Ishikawa (cell line): ENCODE data around the gene PRR23B.

Experiments
- CEBPB ChIP-seq: IDR thresholded peaks from 2 replicates; pipeline ENCODE4 v1.6.1; 2012
- CREB1 ChIP-seq: IDR thresholded peaks from 2 replicates; pipeline ENCODE4 v1.6.1; 2012; ENCODE audit warnings: low read depth
- EGR1 ChIP-seq: IDR thresholded peaks from 2 replicates; pipeline ENCODE4 v1.6.1; 2012
- EP300 ChIP-seq: IDR thresholded peaks from 2 replicates; pipeline ENCODE4 v1.6.1; 2012; ENCODE audit warnings: borderline replicate concordance
- FOXM1 ChIP-seq: IDR thresholded peaks from 2 replicates; pipeline ENCODE4 v1.6.1; 2012; ENCODE audit warnings: low read depth, borderline replicate concordance
- MAX ChIP-seq: IDR thresholded peaks from 2 replicates; pipeline ENCODE4 v1.6.1; 2012
- NFIC ChIP-seq: IDR thresholded peaks from 2 replicates; pipeline ENCODE4 v1.6.1; 2012
- RAD21 ChIP-seq: IDR thresholded peaks from 2 replicates; pipeline ENCODE4 v1.6.1; 2012; ENCODE audit warnings: low read depth
- REST ChIP-seq: IDR thresholded peaks from 2 replicates; pipeline ENCODE4 v1.6.1; 2012; ENCODE audit warnings: low read depth, mild to moderate bottlenecking
- TAF1 ChIP-seq: IDR thresholded peaks from 2 replicates; pipeline ENCODE4 v1.6.1; 2012; ENCODE audit warnings: low read depth, mild to moderate bottlenecking
- TCF12 ChIP-seq: IDR thresholded peaks from 2 replicates; pipeline ENCODE4 v1.6.1; 2012; ENCODE audit warnings: low read depth
- TEAD4 ChIP-seq: IDR thresholded peaks from 2 replicates; pipeline ENCODE4 v1.6.1; 2012
- USF1 ChIP-seq: IDR thresholded peaks from 2 replicates; pipeline ENCODE4 v1.6.1; 2012
- YY1 ChIP-seq: IDR thresholded peaks from 2 replicates; pipeline ENCODE4 v1.6.1; 2012; ENCODE audit warnings: low read depth
- ZBTB7A ChIP-seq: IDR thresholded peaks from 2 replicates; pipeline ENCODE4 v1.6.1; 2012; ENCODE audit warnings: low read depth

The PRR23B gene

GRCh38 chr3:138985932-138986331, 34.8 kb downstream of the PRR23B start:
- TF ChIP-seq EP300 (no peak), ZBTB7A (no peak), TEAD4 (no peak), TAF1 (no peak), CREB1 (no peak), RAD21 (no peak), MAX (no peak), YY1 (no peak), TCF12 (no peak), FOXM1 (no peak)

- TF ChIP-seq CREB1, result no peak
- TF ChIP-seq EGR1, result no peak
- no peak for TF ChIP-seq MAX
- TF ChIP-seq TAF1, result no peak
Measured at GRCh38 chr3:138984816-138985215, 35.9 kb downstream of the PRR23B start.

- TF ChIP-seq TAF1, result no peak
- no peak for TF ChIP-seq EGR1
- TF ChIP-seq MAX, result no peak
- no peak for TF ChIP-seq YY1
- no peak for TF ChIP-seq RAD21
- no peak for TF ChIP-seq NFIC
- TF ChIP-seq CREB1, result no peak
- no peak for TF ChIP-seq TCF12
- no peak for TF ChIP-seq EP300
- no peak for TF ChIP-seq TEAD4
- no peak for TF ChIP-seq CEBPB
- no peak for TF ChIP-seq ZBTB7A
- TF ChIP-seq FOXM1, result no peak
- no peak for TF ChIP-seq USF1
- TF ChIP-seq REST, result no peak
Measured at GRCh38 chr3:138976047-138976446, 44.7 kb downstream of the PRR23B start.

- TF ChIP-seq EP300, result no peak
- TF ChIP-seq USF1, result no peak
- no peak for TF ChIP-seq NFIC
- TF ChIP-seq FOXM1, result no peak
- TF ChIP-seq RAD21, result no peak
- no peak for TF ChIP-seq TCF12
- TF ChIP-seq EGR1, result no peak
Measured at GRCh38 chr3:138975351-138975750, 45.4 kb downstream of the PRR23B start.

GRCh38 chr3:138974462-138974861, 46.3 kb downstream of the PRR23B start:
- TF ChIP-seq USF1 (no peak), NFIC (no peak), TAF1 (no peak), TEAD4 (no peak), CEBPB (no peak), YY1 (no peak), EP300 (no peak), ZBTB7A (no peak), CREB1 (no peak), EGR1 (no peak), REST (no peak), TCF12 (no peak), RAD21 (no peak), MAX (no peak), FOXM1 (no peak)

GRCh38 chr3:138972941-138973340, 47.8 kb downstream of the PRR23B start:
- no peak for TF ChIP-seq REST
- TF ChIP-seq CEBPB, result no peak
- no peak for TF ChIP-seq USF1
- no peak for TF ChIP-seq RAD21
